ENCODE results near the gene RPL35.
A peak's percentile ranks its signal among the peaks of the same experiment; 100 is the strongest.

Gene RPL35

DNA sequence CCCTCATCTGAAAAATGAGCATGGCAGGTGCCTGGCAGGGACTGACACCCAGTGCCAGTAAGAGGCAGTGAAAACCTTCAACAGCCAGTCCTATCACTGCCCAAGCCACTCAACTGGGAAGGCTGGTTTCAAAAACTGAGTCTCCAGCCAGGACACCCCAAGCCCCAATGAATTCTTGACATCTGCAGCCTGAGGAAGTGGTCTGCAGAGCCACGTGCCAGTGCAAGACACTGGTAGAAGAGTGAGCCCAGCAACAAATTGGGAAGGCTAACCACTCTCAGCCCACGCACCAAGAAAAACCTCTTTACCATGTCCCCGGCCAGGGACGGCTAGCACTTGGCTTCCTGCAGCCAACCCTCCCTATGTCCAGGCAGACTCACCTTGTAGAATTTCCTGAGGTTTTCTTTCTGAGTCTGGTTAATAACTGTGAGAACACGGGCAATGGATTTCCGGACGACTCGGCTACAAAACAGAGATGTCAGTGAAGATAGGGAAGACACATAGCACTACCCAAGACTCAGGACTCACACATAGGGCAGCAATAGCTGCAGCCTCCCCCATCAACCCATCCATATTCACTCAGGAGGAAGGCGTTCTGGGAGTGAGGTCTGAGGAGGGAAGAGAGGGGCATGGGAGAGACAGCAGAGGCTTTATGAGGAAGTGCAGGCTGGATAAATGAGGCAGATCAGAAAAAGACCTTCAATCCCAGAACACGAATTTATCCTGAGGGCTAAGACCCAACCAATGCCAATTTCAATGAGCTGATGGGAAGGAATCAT, 1.8 kb downstream of the RPL35 start:
- no peak for DNase-seq (ENCODE audit: low read depth)
- TF ChIP-seq, protein P1, sequence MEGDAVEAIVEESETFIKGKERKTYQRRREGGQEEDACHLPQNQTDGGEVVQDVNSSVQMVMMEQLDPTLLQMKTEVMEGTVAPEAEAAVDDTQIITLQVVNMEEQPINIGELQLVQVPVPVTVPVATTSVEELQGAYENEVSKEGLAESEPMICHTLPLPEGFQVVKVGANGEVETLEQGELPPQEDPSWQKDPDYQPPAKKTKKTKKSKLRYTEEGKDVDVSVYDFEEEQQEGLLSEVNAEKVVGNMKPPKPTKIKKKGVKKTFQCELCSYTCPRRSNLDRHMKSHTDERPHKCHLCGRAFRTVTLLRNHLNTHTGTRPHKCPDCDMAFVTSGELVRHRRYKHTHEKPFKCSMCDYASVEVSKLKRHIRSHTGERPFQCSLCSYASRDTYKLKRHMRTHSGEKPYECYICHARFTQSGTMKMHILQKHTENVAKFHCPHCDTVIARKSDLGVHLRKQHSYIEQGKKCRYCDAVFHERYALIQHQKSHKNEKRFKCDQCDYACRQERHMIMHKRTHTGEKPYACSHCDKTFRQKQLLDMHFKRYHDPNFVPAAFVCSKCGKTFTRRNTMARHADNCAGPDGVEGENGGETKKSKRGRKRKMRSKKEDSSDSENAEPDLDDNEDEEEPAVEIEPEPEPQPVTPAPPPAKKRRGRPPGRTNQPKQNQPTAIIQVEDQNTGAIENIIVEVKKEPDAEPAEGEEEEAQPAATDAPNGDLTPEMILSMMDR (IDR thresholded peaks at IDR 0.05; ENCODE audit: control insufficient read depth, insufficient read depth, low read depth, low read length, missing control alignments): no peak
- peak overlapping the region; percentile 77 for H3K4me3 ChIP-seq (ENCODE audit: control insufficient read depth, low read depth, low read length)

DNA sequence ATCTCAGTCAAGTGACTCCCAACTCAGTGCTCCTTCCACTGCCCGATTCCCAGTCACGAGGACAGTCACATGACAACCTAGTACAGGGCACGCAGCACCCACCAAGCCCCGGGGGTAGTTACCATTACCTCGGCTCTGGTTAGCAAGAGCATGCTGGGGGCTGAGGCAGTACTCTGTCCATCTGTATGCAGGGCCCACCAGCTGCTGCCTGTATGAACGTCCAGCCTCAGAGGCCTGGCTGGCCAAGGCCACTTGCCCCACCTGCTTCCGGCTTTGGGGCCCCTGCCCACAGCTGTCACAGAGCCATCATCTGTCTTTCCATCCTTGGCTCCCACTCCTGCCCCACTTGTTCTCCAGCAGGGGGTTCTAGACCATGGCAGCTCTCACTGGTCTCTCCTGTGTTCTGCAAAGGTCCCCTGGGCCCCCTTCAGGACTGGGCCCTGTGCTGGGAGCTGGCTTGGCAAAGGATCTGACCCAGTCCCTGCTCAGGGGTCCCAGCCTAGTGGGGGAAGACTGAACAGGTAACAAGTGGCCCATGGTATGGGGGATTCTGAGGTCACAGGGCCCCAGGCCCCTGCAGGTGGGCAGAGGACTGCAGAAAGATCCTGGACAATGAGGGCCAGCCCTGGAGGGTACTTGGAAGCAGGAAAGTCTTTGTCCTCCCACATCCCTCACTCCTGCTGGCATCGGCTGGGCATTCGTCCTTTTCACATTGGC, 3.3 kb downstream of the RPL35 start:
- H3K4me3 ChIP-seq (ENCODE audit: control insufficient read depth, low read depth, low read length): no peak overlapping the region
- TF ChIP-seq, protein P1 (IDR thresholded peaks at IDR 0.05; ENCODE audit: control insufficient read depth, insufficient read depth, low read depth, low read length, missing control alignments): no peak
- DNase-seq (ENCODE audit: low read depth): no peak

DNA sequence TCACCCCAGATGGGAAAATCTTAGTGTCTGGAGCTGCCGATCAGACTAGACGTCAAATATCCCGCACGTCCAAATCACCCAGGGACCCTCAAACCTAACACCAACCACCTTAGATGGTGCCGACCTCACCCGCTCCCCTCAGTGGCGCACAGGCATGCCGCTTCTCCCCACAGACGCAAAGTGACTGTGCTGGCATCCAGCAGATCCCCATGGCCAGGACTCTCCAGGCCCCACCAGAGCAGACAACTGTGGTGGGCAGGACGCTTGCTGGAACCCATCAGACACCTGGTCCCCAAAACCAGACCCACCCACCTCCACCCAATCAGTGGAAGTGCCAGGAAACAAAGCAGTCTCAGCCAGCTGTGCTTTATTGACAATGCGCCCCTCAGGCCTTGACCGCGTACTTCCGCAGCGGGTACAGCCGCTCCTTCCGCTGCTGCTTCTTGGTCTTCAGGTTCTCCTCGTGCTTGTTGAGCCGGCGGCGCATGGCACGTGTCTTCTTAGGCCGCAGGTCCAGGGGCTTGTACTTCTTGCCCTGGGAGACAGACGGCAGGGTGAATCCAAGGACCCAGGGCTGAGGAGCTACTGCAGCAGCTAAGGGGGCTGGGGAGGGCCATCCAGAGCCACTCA, 4.1 kb downstream of the RPL35 start:
- H3K4me3 ChIP-seq (ENCODE audit: control insufficient read depth, low read depth, low read length): no peak overlapping the region
- DNase-seq (ENCODE audit: low read depth): no peak
- TF ChIP-seq, protein P1 (IDR thresholded peaks at IDR 0.05; ENCODE audit: control insufficient read depth, insufficient read depth, low read depth, low read length, missing control alignments): no peak

DNA sequence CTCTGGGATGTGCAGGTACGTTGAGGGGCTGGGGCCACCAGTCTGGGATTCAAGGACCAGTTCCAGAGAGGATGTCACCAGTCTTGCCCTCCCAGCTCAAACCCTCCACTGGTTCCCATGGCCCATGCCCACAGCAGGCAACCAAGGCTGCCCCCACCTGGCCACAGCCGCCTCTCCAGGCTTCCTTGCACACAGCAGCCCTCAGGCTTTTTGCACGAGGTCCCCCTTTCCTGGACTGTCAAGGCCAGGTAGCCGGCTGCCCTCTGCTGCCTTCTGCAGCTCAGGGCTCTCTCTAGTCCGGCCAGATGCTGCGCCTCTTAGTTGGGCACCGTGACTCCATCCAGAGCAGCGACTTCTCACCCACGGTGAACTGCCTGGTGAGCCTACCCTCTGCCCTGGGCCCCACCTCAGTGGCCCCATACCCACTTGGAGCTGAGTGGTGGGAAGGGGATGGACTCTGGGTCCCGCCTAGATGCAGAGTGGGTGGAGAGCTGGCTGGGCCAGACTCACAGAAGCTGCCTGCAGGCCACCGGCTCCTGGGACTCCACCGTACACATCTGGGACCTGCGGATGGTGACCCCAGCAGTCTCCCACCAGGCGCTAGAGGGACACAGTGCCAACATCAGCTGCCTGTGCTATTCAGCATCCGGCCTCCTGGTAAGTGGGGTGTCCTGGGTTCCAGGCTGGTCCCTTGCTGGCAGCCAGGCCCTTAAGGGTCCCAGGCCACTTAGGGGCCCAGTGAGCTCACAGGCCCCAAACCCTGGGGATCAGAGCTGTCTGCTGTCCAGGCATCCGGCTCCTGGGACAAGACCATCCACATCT, 5.6 kb downstream of the RPL35 start:
- TF ChIP-seq, protein P1 (IDR thresholded peaks at IDR 0.05; ENCODE audit: control insufficient read depth, insufficient read depth, low read depth, low read length, missing control alignments): peak; percentile 49
- no peak for DNase-seq (ENCODE audit: low read depth)
- H3K4me3 ChIP-seq (ENCODE audit: control insufficient read depth, low read depth, low read length): no peak overlapping the region

DNA sequence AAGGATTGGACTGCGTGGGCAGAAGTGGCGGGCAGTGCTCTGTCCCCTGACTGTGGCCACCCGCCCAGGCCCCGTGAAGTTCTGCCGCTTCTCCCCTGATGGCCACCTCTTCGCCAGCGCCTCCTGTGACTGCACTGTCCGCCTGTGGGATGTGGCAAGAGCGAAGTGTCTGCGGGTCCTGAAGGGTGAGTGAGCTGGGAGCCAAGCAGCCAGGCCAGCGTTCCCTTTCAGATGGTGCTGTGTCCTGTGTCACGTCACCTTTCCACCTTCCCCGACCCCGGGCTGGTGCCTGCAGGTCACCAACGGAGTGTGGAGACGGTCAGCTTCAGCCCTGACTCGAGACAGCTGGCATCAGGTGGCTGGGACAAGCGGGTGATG, 6.2 kb downstream of the RPL35 start:
- H3K4me3 ChIP-seq (ENCODE audit: control insufficient read depth, low read depth, low read length): no peak overlapping the region
- DNase-seq (ENCODE audit: low read depth): no peak
- TF ChIP-seq, protein P1 (IDR thresholded peaks at IDR 0.05; ENCODE audit: control insufficient read depth, insufficient read depth, low read depth, low read length, missing control alignments): no peak

DNA sequence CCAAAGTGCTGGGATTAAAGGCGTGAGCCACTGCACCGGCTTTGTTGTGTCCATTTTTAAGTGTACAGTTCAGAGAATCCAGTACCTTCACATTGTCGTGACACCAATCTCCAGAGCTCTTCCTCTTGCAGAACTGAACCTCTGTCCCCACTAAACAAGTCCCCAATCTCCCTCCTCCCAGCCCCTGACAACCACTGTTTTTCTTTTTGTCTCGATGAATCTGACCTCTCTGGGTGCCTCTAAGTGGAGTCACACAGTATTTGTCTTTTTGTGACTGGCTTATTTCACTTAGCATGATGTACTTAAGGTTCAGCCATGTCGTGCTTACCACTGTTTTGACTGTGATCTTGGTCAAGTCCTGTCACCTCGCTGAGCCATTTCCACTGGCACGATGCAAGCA, 6.9 kb downstream of the RPL35 start:
- no peak overlapping the region for H3K4me3 ChIP-seq (ENCODE audit: control insufficient read depth, low read depth, low read length)
- TF ChIP-seq, protein P1 (IDR thresholded peaks at IDR 0.05; ENCODE audit: control insufficient read depth, insufficient read depth, low read depth, low read length, missing control alignments): no peak
- no peak for DNase-seq (ENCODE audit: low read depth)

Data from AG09309 (cell line).